ENCODE results near the gene SUSD1.

- TF ChIP-seq EZH2 (IDR thresholded peaks at IDR 0.05; ENCODE audit: borderline replicate concordance, insufficient read depth, low read length, poor library complexity, severe bottlenecking), result no peak
- no peak for TF ChIP-seq CTCF (IDR thresholded peaks at IDR 0.05; ENCODE audit: poor library complexity, severe bottlenecking)
- TF ChIP-seq POLR2AphosphoS5 (IDR thresholded peaks at IDR 0.05), result peak; percentile 17
- no peak for TF ChIP-seq RAD21 (conservative IDR thresholded peaks at IDR 0.05)
- no peak for TF ChIP-seq REST (IDR thresholded peaks at IDR 0.05; ENCODE audit: borderline replicate concordance)
- TF ChIP-seq SMC3 (conservative IDR thresholded peaks at IDR 0.05; ENCODE audit: poor library complexity), result no peak
- no peak for TF ChIP-seq TAF1 (IDR thresholded peaks at IDR 0.05; ENCODE audit: low read depth)
- TF ChIP-seq EP300 (conservative IDR thresholded peaks at IDR 0.05; ENCODE audit: poor library complexity, severe bottlenecking), result no peak
- no peak for TF ChIP-seq MXI1 (conservative IDR thresholded peaks at IDR 0.05; ENCODE audit: poor library complexity, severe bottlenecking)
These were observed 54.6 kb downstream of the SUSD1 start for GRCh38 chr9:112120439-112120925.

All from neural cell (in vitro differentiated cells).